GM23338 (cell line): Measurements from ENCODE around the gene SRP54. TPM values are rescaled to one million over a fixed set of nuclear protein-coding genes. Genes with fewer than 3 reads are reported as not detected.

ENCODE experiments used
- ATAC-seq: fragments of 200-7000 bp; cut with Tn5 transposase; 3 replicates; pipeline ENCODE4 v1.9.1; 2020
- DNase-seq: peaks from one replicate; pipeline ENCODE4 v3.0.0-alpha.2; 2015; ENCODE audit warnings: low spot score
- H2AFZ ChIP-seq: fragments of 200-600 bp; sonication (generic); 2 replicates; pipeline ENCODE4 v1.8.0; 2016; ENCODE audit warnings: antibody characterized with exemption, mild to moderate bottlenecking, moderate library complexity
- H3F3A ChIP-seq: fragments of 200-600 bp; sonication (generic); replicated peaks from 2 replicates; pipeline ENCODE4 v1.8.0; 2017; ENCODE audit warnings: antibody characterized with exemption, mixed run types, low read depth
- H3K27ac ChIP-seq: fragments of 200-600 bp; sonication (generic); 2 replicates; pipeline ENCODE4 v1.6.1; 2016; ENCODE audit warnings: low read depth
- H3K27me3 ChIP-seq: fragments of 200-600 bp; sonication (generic); 2 replicates; pipeline ENCODE4 v1.8.0; 2016; ENCODE audit warnings: mild to moderate bottlenecking, mixed run types, moderate library complexity; ENCODE audit not compliant: insufficient read depth
- H3K36me3 ChIP-seq: fragments of 200-600 bp; sonication (generic); 2 replicates; pipeline ENCODE4 v1.8.0; 2016; ENCODE audit warnings: mild to moderate bottlenecking; ENCODE audit not compliant: insufficient read depth
- H3K4me1 ChIP-seq: fragments of 200-600 bp; sonication (generic); 2 replicates; pipeline ENCODE4 v1.8.0; 2016; ENCODE audit warnings: mild to moderate bottlenecking, moderate library complexity; ENCODE audit not compliant: insufficient read depth
- H3K4me2 ChIP-seq: fragments of 200-600 bp; sonication (generic); 2 replicates; pipeline ENCODE4 v1.7.1; 2017; ENCODE audit warnings: mixed run types
- H3K4me3 ChIP-seq: fragments of 200-600 bp; sonication (generic); 2 replicates; pipeline ENCODE4 v1.6.1; 2016; ENCODE audit warnings: mixed run types
- H3K79me2 ChIP-seq: fragments of 200-600 bp; sonication (generic); replicated peaks from 2 replicates; pipeline ENCODE4 v1.8.0; 2017; ENCODE audit warnings: mild to moderate bottlenecking; ENCODE audit not compliant: insufficient read depth
- H3K9me2 ChIP-seq: fragments of 200-600 bp; sonication (generic); 2 replicates; pipeline ENCODE4 v1.8.0; 2017; ENCODE audit not compliant: insufficient read depth
- H4K20me1 ChIP-seq: fragments of 200-600 bp; sonication (generic); replicated peaks from 2 replicates; pipeline ENCODE4 v1.8.0; 2017; ENCODE audit warnings: mild to moderate bottlenecking; ENCODE audit not compliant: insufficient read depth
- H3K27ac Mint-ChIP-seq: 2 replicates; pipeline ENCODE4 v1.8.0; 2020; ENCODE audit warnings: inconsistent platforms, mild to moderate bottlenecking, moderate library complexity, mixed read lengths
- H3K27me3 Mint-ChIP-seq: 3 replicates; pipeline ENCODE4 v1.8.0; 2022; ENCODE audit warnings: low read depth, mild to moderate bottlenecking, moderate library complexity, mixed read lengths, inconsistent platforms; ENCODE audit not compliant: insufficient read depth, poor library complexity
- H3K36me3 Mint-ChIP-seq: 3 replicates; pipeline ENCODE4 v1.8.0; 2021; ENCODE audit warnings: low read depth, mild to moderate bottlenecking, inconsistent platforms, moderate library complexity, mixed read lengths
- H3K4me1 Mint-ChIP-seq: 3 replicates; pipeline ENCODE4 v1.8.0; 2020; ENCODE audit warnings: mild to moderate bottlenecking, inconsistent platforms, mixed read lengths
- H3K4me3 Mint-ChIP-seq: 3 replicates; pipeline ENCODE4 v1.8.0; 2021; ENCODE audit warnings: moderate library complexity, mild to moderate bottlenecking, inconsistent platforms, mixed read lengths
- H3K9me3 Mint-ChIP-seq: 3 replicates; pipeline ENCODE4 v1.8.0; 2020; ENCODE audit warnings: moderate library complexity, mild to moderate bottlenecking, inconsistent platforms, mixed read lengths
- CREB1 ChIP-seq: fragments of 250-450 bp; sonication (Bioruptor Pico); IDR thresholded peaks from 2 replicates; pipeline ENCODE4 v1.5.0; 2020; ENCODE audit warnings: low read depth, mild to moderate bottlenecking, moderate library complexity
- CTCF ChIP-seq, 2 experiments: fragments of 200-600 bp in 1 of 2; sonication (generic) in 1 of 2; conservative IDR thresholded peaks; 2 replicates each; pipeline versions ENCODE4 v1.5.1 to v1.6.1; 2016 to 2017; ENCODE audit warnings: antibody characterized with exemption in 2 of 2, low read depth in 2 of 2, mild to moderate bottlenecking in 2 of 2, moderate library complexity in 1 of 2
- ETS1 ChIP-seq: IDR thresholded peaks from 2 replicates; pipeline ENCODE4 v1.6.1; 2016; ENCODE audit warnings: antibody characterized with exemption
- EZH2 ChIP-seq: fragments of 200-600 bp; sonication (generic); IDR thresholded peaks from one replicate; pipeline ENCODE4 v1.8.0; 2017; ENCODE audit warnings: antibody characterized with exemption, mild to moderate bottlenecking, low read depth; ENCODE audit not compliant: unreplicated experiment
- EZH2phosphoT487 ChIP-seq: fragments of 200-600 bp; sonication (generic); IDR thresholded peaks from one replicate; pipeline ENCODE4 v1.8.1; 2018; ENCODE audit warnings: antibody characterized with exemption; ENCODE audit not compliant: unreplicated experiment
- JUNB ChIP-seq: IDR thresholded peaks from one replicate; pipeline ENCODE4 v1.6.1; 2016; ENCODE audit warnings: antibody characterized with exemption; ENCODE audit not compliant: unreplicated experiment
- NANOG ChIP-seq: IDR thresholded peaks from 2 replicates; pipeline ENCODE4 v1.6.1; 2016; ENCODE audit warnings: antibody characterized with exemption, borderline replicate concordance
- POLR2AphosphoS5 ChIP-seq: IDR thresholded peaks from 2 replicates; pipeline ENCODE4 v1.6.1; 2016; ENCODE audit warnings: antibody characterized with exemption, low read depth
- REST ChIP-seq: IDR thresholded peaks from one replicate; pipeline ENCODE4 v1.6.1; 2018; ENCODE audit warnings: antibody characterized with exemption; ENCODE audit not compliant: unreplicated experiment
- ZNF114 ChIP-seq: fragments of 250-450 bp; sonication (Bioruptor Pico); IDR thresholded peaks from 2 replicates; pipeline ENCODE4 v1.5.0; 2020; ENCODE audit warnings: mild to moderate bottlenecking, moderate library complexity
- ZNF331 ChIP-seq: fragments of 250-450 bp; sonication (Bioruptor Pico); IDR thresholded peaks from 2 replicates; pipeline ENCODE4 v1.5.0; 2020; ENCODE audit warnings: low read depth, mild to moderate bottlenecking, moderate library complexity
- ZNF462 ChIP-seq: fragments of 250-450 bp; sonication (Bioruptor Pico); IDR thresholded peaks from 2 replicates; pipeline ENCODE4 v1.5.0; 2020; ENCODE audit warnings: mild to moderate bottlenecking, moderate library complexity
- polyA plus RNA-seq: library from polyadenylated mRNA; unstranded; fragments of >200 nt; fragmentation: Nextera tagmentation; extraction: Ambion mirVana; gene quantifications from 2 replicates; pipeline ENCODE4 v1.2.1, GENCODE V29; 2016
- total RNA-seq: library from RNA; depleted of rRNA; stranded (reverse); fragments of >200 nt; shearing (Covaris generic); gene quantifications from 2 replicates; pipeline ENCODE4 v1.2.3, GENCODE V29; 2014

SRP54 gene
- total and polyA plus RNA-seq, 2 experiments from 2014 or later = 60.4 to 77.5 TPM

GRCh38 chr14:35073486-35073885 is 90.7 kb downstream of the SRP54 start (continued):
- TF ChIP-seq CREB1 (no peak), ZNF114 (CRISPR knock-in tag) (no peak), ETS1 (no peak), EZH2 (no peak), CTCF (conservative IDR thresholded peaks at IDR 0.05; ENCODE audit: low read depth in 2 of 2) (no peak), JUNB (no peak)

- Mint-ChIP-seq H3K36me3 (peaks cover 11% of the 10 kb centered on the region; the same call in 1 of the 3 replicates), H3K4me1 (no peaks in the 10 kb centered on the region), H3K9me3 (no peaks in the 10 kb centered on the region), H3K27me3 (no peaks in the 10 kb centered on the region), H3K27ac (no peak overlapping the region), H3K4me3 (no peak overlapping the region)
- H3F3A ChIP-seq = no peaks in the 10 kb centered on the region
- H3K4me3 ChIP-seq = no peak overlapping the region
- no peak overlapping the region for H3K27ac ChIP-seq
- H3K36me3 ChIP-seq = no peaks in the 10 kb centered on the region; the same call in 1 of the 2 replicates
- no peaks in the 10 kb centered on the region for H3K4me1 ChIP-seq
- no peak for ATAC-seq
- no peaks in the 10 kb centered on the region for H3K9me2 ChIP-seq
- no peaks in the 10 kb centered on the region for H3K27me3 ChIP-seq
- H3K79me2 ChIP-seq = no peaks in the 10 kb centered on the region
- no peaks in the 10 kb centered on the region for H4K20me1 ChIP-seq
- no peak overlapping the region for H3K4me2 ChIP-seq
- H2AFZ ChIP-seq = no peak overlapping the region
- DNase-seq = no peak
- TF ChIP-seq ZNF331 (CRISPR knock-in tag) (no peak), CREB1 (no peak), ZNF462 (CRISPR knock-in tag) (no peak), POLR2AphosphoS5 (no peak), ZNF114 (CRISPR knock-in tag) (no peak), EZH2phosphoT487 (no peak), ETS1 (no peak), NANOG (no peak), REST (no peak), JUNB (no peak)
Observed at GRCh38 chr14:35078082-35078481, 95.3 kb downstream of the SRP54 start.
